AML-193 (cell line): ENCODE measurements around the gene FBLN1.
"Not testable (repeated sequence)": the region's sequence is repeated elsewhere in the genome, so short reads cannot be mapped to it uniquely, and the experiment has no call there.

Source experiments
- DNase-seq, 2 experiments: peaks; one replicate each; lab custom pipeline; 2025; lab: John Stamatoyannopoulos, UW

FBLN1 gene

GRCh38 chr22:45502215-45503049 is at the start of gene FBLN1:
Gene FBLN1 (plus strand): TSS chr22:45502883. CDS start chr22:45502986, 103 bp downstream.
- no peak for DNase-seq

- DNase-seq = no peak
Observed at GRCh38 chr22:45453764-45454163, 48.9 kb upstream of the FBLN1 start.

DNA sequence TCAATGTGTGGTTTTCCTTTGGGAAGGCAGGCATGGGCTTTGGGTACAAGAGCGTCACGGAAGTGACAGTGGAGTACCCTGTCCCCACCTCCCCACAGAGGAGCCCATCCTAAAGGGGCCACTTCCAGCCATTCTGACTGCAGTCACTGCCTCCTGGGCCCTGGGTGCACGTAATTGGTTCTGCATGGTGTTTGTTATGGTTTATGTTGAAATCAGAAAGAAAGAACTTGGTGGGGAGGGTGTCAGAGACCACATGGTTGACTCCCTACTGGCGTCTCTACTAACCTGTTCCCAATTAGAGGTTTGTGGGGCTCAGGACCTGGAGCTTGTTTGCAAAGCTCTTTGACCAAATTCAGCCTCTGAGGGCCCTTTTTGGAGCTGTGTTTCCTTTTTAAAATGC is 48.4 kb upstream of the FBLN1 start:
- no peak for DNase-seq

- no peak for DNase-seq
Observed at GRCh38 chr22:45455212-45455611, 47.5 kb upstream of the FBLN1 start.

DNA sequence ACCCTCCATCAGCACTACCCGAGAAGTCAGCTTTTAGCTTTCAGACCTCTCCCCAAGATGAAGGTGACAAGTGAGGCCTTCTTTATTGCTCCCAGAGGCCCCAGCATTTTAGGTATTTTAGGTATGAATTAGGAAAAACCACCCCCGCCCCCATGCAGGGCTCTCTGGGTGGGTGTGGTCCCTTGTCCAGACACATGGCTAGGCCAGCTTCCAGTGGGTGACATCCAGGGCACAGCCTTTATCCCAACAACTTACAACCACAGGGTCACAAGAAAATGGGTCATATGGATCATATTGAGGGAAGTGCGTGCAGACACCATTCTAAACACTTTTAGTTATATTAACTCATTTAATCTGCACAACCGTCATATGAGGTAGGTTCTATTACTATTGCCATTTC is 47.1 kb upstream of the FBLN1 start:
- DNase-seq = no peak

- no peak for DNase-seq
Observed at GRCh38 chr22:45456811-45457210, 45.9 kb upstream of the FBLN1 start.

- DNase-seq = no peak
Observed at GRCh38 chr22:45458532-45458931, 44.2 kb upstream of the FBLN1 start.

GRCh38 chr22:45459235-45459634 is 43.4 kb upstream of the FBLN1 start:
- no peak for DNase-seq

- DNase-seq = no peak
Observed at GRCh38 chr22:45460288-45461109, 42.2 kb upstream of the FBLN1 start.

GRCh38 chr22:45462034-45462655 is 40.5 kb upstream of the FBLN1 start:
- no peak for DNase-seq

DNA sequence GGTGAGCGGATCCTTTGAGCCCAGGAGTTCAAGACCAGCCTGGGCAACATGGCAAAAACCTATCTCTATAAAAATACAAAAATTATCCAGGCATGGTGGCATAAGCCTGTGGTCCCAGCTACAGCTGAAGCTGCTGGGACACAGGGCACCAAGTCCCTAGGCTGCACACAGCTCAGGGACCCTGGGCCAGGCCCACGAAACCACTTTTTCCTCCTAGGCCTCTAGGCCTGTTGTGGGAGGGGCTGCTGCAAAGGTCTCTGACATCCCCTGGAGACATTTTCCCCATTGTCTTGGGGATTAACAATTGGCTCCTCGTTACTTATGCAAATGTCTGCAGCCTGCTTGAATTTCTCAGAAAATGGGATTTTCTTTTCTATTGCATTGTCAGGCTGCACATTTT is 39.0 kb upstream of the FBLN1 start:
- not testable (repeated sequence) for DNase-seq

DNA sequence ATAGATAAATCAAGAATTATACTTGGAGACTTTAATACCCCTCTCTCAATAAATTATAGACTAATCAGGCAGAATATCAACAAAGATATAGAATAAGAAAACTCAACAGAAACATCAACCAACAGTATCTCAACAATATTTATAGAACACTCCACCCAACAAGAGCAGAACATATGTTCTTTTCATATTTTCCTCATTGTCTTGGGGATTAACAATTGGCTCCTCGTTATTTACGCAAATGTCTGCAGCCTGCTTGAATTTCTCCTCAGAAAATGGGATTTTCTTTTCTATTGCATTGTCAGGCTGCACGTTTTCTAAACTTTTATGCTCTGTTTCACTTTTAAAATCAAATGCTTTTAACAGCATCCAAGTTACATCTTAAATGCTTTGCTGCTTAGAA is 37.0 kb upstream of the FBLN1 start:
- no peak for DNase-seq

DNA sequence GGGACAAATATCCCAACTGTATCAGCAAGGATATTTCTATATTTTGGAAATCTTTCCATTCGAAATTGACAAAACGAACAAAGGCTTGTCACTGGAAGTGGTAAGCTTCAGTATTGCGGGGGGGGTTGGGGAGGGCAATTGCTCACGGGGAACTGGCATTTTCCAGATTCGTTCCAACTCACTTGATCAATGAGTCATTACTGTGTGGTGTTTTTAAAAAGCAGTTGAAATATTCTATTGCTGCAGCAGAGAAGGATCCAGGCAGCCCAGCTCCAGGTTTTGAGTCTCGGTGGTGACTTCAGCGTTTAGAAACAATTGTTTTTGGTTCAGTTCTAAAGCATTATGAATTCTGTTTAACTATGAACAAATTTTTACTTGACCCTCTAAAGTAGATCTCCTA is 33.8 kb upstream of the FBLN1 start:
- DNase-seq = no peak

DNA sequence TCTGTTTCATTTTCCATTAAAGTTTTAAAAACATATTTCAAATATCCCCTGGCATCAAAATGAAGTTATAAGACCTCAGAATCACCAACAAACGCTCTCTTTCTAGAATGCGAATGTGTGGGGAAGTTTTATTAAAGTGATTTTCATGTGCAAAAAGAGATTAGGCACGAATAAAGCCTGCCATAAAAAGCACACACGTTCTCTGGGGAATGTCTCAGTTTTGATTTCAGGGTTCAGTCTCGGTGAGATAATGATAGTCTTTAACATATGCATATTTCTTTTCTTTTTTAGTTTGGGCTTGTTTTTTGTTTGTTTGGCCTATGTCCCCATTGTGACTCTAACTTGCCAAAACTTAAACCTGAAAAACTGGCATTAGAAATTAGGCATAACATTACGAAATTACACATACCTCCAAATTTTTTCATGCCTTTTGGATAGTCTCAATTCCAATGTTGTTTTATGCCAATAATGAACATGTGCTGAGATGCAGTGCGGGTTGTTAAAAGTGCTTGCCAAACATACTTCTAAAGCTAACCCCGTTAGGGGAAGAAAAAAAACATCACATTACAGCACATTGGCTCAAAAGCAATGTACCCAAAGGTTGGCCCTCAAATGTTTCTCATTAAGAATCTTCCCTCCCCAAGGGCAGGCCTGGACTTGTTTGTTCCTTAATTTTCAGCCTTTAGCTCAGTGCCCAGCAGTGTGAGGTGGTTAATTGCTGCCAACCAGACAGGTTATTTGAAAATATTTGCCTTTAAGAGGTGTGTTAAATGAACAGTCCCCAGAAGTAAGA is 33.2 kb upstream of the FBLN1 start:
- no peak for DNase-seq

GRCh38 chr22:45470871-45471270 is 31.8 kb upstream of the FBLN1 start:
- DNase-seq = no peak

DNA sequence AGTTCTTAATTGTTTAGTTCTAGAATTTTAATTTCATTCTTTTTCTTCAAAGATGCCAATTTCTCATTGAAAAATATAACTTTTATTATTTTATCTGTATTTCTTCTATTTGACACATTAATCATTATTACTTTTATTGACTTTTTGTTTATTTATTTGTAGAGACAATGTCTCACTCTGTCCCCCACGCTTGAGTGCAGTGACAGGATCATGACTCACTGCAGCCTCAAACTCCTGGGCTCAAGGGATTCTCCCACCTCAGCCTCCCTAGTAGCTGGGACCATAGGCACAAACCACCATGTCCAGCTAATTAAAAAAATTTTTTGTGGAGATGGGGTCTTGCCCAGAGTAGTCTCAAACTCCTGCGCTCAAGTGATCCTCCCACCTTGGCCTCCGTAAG is 30.3 kb upstream of the FBLN1 start:
- DNase-seq = no peak

GRCh38 chr22:45473626-45474237 is 29.0 kb upstream of the FBLN1 start:
- no peak for DNase-seq

DNA sequence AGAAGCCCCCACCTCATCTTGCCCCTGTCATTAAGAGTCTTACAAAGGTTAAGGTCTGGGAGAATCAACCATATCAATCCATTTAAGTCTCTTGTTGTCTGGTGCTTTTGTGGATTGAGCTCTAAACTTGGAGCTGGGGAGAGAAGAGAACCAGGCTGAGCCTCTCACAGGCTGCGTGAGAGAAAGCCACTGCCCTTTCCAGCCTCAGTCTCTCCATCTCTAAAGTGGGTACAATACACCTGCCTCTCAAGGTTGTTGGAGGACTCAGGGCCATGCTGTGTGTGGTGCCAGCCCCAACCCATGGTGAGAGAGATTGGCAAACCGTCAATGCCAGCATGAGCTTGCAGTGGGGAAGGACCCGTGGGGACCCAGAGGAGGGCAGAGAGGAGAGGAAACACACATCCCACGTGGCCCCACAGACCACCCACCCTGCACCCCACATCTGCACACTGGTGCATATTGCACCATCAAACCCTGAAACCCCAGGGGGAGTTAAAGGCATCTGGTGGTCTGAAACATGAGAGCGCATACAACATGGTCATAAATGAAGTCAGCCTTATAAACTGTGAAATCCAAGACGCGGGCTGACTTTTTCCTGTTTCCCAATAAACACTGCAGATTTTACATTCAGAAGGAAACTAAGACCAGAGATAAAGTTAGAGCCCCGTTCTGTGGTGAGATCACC is 27.5 kb upstream of the FBLN1 start:
- no peak for DNase-seq

DNA sequence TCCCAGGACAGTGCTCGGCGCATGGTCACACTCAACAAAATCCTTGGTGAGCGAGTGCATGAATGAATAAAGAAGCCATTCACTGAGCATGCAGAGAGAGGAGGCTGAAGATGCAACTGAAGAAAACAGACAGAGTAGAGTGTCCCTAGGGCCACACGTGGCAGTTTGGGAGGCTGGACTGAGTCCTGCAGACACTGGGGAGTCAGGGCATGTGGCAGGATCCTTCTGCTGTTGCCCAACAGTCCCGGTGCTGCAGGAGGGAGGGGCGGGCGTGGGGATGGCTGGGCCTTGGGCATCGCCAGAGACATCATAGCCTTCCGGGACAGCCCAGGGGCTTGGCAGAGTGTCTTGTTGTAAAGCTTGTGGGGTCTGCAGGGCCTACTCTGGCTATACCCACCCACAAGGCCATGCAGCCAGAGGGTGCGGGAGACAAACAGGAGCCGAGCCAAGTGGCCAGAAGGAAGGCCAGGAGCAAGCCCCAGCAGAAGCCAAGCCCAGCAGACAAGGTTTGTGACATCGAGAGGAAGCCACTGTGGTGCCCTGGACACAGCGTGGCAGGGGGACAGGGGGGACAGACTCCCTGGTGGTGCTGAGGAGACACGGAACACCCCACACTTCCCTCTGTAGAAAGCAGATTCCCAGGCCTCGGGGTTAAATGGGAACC is 26.7 kb upstream of the FBLN1 start:
- no peak for DNase-seq

DNA sequence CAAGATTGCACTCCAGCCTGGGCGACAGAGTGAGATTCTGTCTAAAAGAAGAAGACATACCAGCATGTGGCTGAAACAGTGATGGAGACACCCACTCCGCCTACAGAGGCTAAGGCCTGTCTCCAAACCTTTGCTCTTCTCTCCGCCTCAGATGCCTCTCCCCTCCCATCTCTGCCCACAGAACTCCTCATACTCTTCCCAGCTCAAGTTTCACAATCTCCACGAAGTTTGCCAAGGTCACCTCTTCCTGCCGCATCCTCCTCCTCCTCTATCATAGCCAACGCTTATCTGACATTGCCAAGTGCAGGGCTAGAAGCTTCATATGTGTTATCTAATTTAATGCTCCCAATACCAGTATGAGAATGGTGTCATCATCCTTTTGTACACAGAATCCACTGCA is 25.9 kb upstream of the FBLN1 start:
- no peak for DNase-seq
